ENCODE data around the gene PTPRF.
"Not testable (repeated sequence)": the region's sequence is repeated elsewhere in the genome, so short reads cannot be mapped to it uniquely, and the experiment has no call there.

PTPRF gene

DNA sequence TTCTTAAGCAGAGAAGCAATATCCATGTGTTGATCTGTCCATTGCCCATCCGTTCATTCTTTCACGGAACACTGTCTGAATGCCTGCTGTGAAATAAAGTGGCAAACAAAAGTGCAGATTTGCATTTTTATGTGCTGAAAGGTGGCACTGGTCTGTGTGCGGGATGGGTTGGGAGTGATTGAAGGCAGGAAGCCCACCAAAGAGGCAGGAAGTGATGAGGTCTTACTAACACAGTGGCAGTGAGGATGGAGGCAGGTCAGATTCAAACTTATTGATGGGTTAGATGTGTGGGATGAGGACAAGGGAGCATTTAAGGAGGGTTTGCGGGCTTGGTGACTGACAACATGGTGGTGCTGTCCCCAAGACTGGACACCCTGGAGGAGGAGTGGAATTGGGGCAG lies 8.3 kb downstream of the PTPRF start:
- DNase-seq = no peak

DNA sequence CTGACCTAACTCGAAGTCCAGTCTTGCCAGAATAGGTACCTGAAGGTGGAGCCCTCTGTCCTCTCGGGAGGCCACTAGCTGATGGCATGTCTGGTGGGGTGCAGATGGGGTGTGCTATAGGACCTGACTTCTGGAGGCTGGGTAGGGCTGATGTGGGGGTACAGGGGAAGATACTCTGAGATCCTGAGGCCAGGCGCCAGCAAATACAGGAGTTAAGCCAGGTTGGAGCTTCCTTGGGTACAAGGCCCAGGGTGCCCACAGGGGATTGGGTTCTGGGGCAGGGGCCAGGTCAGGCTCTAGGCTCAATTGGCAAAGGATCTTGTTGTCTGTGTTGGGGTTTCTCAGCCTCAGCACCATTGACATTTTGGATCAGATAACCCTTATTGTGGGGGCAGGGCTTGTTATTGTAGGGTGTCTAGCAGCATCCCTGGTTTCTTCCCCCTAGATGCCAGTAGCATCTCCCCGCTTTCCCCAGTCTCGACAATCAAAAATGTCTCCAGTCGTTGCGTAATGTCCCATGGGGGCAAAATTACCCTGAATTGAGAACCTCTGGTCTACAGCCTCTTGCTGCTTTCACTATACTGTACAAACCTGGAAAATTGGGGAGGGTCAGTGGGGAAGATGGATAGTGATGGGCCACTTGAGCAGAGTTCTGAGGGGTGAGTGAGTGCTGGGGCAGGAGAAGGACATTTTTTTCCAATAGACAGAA lies 9.2 kb downstream of the PTPRF start:
- DNase-seq = no peak

DNA sequence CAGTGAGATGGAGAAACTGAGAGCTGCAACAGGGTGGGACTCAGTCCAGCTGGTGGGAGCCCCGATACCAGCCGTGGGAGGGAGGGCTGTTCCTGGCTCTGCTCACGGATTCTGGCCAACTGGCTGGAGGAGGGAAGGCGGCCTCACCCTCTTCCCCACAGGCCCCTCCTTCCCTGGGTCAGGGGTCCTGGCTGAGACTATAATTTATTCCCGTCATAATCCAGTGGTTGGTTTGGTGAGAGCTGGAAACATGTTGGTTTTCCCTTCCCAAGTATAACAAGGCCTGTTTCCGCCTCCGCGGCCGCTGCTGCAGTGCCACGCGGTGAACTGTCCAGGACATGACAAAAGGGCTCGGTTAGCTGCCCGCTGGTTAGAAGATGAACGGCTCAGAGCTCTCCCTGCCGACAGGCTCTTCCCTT lies 10.0 kb downstream of the PTPRF start:
- no peak for DNase-seq

DNA sequence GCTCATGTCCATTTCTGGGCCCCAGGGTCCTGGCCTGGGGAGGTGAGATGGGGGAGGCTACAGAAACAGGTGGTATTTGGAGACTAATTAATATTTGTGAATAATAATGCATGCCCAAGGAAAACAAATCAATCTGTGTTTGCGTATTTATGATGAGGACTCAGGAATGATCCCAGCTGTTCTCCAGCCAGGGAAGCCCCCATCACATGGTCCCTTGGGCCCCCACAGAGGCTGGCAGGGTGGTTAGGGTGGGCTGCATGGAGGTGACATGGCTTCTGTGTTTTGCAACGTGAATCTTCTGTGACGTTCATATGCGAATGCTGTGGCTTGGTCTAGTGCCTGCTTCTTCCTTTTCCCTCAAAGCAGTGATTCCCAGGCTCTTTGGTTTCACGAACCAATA lies 10.5 kb downstream of the PTPRF start:
- DNase-seq = no peak

DNA sequence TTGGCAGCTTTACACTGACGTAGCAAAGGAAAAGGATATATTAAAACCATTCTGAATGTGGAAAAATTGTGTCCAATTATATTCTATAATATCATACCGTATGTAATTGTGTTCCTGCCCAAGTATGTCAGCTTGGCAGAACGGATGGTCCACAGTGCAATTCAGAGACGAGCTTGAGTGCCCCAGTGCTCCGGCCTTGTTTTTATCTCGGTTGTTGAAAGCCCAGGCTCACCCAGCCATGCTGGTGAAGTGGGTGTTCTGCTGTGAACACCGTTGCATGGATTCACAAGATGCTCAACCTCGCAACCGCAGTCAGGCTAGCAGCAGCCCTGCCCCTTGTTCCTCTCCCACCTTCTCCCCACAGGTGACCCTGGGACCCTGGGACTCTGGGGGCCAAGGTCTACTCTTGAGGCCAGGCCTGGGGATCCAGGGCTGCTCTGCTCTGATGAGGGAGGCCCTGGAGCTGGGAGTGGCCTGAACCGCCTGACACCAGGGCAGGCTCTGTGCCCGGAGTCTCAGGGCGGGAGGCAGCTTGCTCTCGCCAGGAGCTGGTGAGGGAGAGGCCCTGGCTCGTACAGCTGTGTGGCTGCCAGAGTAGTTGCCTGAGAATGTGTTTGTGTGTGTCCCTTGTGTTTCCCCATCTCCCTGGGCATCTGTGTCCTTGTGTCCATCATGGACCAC lies 11.2 kb downstream of the PTPRF start:
- DNase-seq = no peak

DNA sequence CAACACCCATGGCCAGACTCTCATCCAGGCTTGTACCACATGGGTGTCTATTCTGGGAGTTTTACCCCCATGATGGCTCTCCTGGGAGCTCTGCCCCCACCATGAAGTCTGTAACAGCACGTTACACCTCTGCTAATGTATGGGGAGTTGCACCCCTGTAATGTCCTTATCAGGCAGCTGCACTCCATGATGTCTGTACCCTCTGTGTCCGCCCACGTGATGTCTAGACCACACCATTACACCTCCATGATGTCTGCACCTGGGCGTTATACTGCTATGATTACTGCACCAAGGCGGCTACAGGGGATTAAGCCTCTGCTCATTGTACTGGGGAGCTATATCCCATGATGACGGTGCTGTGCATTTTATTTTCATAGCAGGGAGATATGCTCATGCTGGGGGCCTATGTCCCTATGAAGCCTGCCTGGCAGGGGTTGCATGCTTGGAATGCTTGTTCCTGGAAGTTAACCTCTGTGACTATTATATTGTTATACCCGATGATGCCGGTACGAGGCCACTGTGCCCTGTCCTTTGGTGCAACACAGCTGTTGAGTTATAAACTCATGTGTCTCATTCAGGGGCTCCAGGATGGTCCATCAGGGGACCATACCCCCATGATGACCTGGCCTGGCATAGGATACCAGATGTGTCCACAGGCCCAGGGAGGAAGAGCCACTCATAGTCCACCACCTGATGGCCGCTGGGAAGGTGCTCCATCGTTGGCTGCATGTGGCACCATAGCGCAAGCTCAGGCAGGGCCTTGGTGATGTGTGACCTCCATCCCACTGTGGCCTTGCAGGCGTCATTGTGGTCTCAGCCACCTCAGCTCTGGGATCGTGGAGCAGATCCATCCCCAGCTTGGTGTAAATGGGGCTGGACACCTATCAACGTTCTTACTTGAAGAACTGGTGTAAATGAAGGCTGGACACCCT lies 12.1 kb downstream of the PTPRF start:
- no peak for DNase-seq

DNA sequence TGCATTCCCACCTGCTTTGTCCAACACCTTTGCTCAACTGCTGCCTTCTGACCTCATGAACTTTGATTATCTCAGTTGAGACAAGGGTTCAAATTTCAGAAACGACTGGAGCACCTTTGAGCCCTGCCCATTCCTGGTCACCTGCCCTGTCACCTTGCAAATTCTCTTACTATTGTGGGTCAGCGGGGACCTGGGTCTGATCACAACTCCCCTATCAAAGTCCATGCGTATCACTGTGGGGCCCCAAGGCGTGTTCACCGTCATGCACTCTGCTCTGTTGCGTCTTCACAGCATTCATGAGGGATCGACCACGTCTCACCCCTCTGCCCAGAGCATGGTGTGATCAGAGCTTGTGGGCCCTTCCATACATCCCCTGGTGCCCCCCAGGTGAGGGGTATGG lies 12.9 kb downstream of the PTPRF start:
- no peak for DNase-seq

DNA sequence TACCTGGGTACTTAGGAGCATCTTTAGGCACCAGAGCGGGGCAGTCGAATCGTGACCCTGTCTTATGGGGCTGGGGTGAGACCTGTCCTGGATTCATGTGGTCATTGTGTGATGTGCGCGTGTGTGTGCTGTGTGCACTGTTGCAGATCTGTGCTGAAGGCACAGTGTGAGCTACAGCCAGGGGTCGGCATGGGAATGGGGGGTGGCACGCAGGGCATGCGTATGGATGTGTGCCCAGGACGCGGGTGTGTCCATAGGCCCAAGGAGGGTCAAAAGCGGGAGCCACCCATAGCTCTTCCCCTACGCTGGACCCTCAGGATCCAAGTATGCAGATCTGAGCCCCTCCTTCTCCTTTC lies 14.6 kb downstream of the PTPRF start:
- DNase-seq = no peak

DNA sequence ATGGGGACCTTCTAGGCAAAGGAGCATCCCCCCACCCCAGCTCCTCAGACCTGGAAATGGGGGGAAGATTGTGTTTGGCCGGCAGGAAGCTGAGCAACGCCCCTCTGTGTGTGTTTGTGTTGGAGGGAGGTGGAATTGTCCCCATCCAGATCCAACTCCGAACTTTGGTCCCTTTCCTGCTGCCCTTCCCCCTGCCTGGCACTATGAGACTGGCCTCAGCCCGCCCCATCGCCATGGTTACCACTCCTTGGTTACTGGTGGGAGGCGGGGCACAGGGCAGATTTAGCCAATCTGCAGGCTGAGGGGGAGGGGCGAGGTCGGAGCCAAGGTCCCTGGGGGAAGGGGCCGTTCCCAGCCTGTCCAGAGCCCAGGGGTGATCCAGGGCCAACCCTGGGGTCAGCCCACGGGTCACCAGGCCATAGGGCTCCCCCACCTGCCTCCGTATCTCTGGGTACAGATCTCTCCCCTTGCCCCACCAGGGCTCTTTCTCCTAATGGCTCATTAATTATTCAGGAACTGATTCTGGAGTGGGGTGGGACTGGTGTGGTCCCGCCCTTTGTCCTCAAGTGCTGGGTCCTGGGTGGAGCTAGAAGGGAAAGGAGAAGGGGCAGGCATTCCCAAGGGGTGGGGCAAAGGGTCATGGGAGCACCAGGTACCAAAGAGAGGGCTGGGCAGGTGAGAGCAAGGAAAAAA lies 15.2 kb downstream of the PTPRF start:
- peak; percentile 80 for DNase-seq

DNA sequence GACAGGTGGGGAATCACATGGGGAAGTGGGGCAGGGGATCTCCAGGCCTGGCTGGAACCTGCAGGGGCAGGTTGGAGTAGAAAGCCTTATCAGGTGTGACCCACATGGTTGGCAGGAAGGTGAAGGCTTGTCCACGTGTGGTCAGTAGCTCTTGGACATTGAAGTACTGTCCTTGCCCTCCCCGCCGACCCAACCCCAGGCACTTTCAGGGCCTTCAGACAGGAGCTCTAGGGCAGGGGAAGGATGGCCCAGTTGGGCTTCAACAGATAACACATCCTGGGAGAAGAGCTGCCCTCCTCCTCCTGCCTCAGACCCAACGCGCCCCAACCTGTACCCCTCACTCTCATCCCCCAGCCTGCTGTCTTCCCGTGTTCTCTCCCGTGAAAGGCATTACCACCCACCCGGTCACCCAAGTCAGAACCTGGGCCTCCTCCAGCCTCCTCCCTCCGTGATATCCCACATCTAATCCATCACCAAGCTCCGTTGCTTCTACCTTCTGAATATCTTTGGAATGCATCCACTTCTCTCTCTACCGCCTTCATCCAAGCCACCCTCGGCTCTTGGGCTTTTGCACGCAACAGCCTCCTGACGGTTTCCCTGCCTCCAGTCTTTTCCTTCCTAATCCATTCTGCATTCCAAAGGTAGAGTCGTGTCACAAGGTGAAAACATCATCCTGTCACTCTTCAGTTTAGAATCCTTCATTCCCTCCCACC lies 15.9 kb downstream of the PTPRF start:
- DNase-seq = no peak

DNA sequence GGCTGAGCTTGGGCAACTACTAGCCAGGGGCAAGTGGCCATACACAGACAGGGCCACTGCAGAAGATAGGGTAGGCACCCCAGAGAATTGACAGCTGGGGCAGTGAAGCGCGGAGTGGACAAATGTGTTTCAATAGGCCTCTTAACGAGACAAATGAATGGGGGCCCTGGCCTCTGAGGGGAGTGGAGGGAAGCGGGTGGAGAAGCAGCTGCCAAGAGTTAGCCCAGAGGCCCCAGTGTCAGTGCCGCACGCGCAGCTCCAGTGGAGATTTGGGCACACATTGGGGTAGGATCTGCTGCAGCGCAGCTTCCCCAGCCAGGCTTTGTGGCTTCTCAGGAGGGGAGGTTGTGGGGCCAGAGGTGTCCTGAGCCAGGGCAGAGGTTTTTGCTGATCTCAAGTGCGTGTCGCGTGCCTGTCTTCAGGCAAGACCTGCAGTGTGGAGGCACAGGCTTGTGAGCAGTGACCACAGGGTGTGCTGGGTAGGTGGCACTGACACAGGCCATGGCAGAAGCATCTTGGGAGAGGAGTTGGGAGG lies 16.9 kb downstream of the PTPRF start:
- DNase-seq = no peak

DNA sequence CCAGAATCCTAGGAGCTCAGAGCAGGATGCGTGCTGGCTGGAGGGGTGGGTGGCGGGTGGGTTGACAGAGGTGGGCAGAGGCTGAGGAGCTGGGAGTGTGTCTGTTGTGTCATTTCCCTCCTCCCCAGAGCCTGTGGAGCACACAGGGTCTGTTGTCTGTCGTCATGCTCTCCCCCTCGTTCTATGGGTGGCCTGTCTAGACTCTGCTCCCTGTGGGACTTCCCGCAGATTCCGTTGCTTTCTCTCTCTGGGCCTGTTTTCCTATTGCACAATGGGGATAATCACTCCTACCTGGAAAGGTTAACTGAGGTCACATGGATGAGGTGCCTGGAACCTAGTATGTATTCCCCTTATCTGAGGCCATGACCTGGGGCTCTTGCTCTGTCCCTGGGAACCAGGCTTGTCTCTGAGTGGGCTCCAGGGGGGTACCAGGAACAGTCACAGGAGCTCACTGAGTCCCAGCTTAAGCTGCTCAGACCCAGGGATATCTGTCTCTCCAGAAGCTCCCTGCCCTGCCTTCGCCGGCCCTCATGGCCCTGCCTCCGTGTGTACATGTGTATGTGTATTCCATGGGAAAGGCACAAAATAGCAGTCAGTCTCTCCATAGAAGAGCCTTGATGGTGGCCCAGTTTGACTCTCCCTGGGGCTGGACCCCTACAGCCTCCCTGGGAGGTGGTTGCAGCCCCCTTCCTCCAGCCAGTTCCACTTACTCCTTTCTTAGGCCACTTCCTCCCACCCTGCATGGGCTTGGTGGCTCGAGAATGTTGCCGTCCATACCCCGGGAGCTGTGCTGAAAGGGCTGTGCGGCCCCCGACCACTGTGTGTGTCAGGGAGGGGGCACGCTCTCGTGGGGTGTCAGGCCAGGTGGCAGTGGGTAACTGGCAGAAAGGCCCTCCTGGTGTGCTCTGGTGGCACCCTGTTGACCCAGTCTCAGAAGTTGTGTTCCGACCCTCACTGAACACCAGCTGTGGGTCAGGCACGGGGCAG lies 17.9 kb downstream of the PTPRF start:
- no peak for DNase-seq

DNA sequence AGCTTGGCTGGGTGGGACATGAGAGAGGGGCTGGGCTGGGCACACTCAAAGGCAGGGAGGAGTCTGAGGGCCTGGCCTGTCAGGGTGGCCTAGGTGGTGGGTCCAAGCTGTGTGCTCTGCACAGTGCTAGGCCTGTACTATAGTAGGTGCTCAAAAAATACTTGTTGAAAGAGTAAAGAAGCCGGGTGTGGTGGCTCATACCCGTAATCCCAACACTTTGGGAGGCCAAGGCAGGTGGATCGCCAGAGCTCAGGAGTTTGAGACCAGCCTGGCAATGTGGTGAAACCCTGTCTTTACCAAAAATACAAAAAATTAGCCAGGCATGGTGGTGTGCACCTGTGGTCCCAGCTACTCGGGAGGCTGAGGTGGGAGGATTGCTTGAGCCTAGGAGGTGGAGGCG lies 18.7 kb downstream of the PTPRF start:
- not testable (repeated sequence) for DNase-seq

DNA sequence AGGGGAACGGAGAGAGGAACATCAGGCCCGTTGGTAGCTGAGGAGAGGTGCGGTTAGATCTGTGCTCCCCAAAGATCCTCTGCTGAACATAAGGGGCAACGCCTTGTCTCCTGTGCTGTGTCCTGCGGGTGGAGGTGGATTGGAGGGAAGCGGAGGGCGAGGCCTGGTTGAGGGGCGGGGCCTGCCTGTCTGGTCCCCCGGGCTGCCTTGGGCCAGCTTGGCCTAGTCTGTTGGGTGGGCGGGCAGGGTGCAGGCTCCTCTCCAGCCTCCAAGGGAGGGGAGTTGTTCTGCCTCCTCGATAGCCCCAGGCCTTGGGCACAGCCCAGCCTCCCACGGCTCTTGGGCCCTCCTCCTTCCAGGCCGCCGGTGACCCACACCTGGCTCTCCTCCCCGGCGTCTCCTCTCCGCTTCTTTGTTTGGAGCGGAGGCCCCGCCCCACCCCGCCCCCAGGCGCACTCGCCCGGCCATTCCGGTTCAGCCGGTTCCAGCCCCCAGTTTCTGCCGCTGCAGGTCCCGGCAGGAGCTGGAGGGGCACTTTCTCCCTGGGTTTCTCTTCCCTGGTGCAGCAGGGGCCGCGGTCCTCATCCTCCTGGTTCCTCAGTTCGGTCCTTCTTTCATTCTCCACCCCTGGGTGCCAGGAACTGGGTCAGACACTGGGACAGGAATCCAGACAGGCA lies 19.4 kb downstream of the PTPRF start:
- peak; percentile 86 for DNase-seq

DNA sequence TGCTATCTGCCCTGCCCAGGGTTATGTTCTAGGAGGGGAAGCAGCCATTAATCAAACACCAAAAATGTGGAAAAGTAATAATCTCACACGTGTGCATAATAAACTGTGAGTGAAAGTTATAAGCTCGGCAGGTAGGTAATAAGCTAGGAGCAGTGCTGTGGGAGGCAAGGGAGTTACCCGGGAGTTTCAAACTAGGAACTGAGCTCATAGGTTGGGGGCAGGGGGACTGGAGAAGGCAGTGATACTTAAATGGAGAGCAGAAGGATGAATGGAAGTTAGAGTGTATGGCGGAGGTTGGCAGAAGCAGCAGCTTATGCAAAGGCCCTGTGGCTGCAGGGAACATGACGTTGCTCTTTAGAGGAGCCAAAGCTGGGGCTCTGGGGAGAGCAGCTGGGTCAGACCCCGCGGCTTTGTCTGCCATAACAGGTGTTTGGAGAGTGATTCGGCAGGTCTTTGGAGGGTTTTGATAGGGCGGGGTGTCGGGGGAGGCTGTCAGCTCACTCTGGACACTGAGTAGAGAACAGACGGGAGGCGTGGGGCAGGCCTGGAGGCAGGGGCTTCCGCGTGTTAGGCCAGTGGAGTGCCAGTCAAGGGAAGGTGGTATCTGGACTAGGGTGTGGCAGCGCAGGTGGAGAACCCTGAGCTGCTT lies 20.0 kb downstream of the PTPRF start:
- no peak for DNase-seq

DNA sequence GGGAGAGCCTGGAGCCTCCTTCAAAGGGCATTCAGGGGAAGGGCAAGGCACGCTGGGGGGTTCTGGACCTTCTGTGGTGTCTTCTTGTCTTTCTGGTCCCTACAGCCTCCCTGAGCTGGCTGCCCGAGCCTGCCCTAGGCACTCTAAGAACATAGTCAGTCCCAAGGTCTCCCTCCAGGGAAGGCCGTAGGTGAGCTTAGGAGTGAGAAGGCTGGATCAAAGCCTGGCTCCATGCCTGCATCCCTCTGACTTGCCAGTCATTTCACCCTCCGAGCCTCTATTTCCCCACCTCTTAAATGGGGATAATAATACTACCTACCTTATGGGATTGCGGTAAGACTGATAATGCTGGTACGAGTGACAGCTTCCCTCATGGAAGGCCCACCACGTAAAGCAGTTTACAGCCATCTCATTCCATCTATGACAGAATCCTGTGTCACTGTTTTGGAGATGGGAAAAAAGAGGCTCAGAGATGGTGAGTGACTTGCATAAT lies 20.8 kb downstream of the PTPRF start:
- DNase-seq = no peak

DNA sequence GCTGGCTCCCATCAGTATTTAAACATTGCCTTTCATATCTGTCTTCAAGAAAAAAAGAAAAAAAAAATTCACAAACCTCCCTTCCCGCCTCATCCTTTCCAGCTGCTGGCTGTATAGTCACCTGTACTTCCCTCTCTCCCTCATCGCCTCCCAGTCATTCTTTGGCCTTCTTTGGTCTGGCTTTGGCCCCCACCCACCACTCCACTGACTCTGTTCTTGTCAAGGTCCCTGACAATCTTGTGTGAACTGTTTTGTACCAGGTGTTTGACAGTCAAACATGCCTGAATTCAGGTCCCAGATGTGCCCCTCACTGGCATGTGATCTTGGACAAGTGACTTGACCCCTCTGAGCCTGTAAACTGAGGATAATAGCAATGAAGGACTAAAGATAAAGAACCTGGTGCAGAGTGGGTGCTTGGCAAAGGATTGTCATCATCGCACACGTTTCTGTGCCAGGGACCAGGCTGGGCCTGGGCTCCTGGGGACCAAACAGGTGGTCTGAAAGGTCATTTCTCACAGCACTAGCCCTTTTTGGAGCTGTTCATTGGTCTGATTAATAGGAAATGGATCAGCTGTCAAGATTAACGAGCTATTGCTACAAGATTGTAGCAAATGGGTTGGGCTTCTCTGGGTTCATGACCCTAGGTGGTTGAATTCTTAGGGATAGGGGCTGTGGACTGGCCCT lies 21.5 kb downstream of the PTPRF start:
- DNase-seq = no peak

DNA sequence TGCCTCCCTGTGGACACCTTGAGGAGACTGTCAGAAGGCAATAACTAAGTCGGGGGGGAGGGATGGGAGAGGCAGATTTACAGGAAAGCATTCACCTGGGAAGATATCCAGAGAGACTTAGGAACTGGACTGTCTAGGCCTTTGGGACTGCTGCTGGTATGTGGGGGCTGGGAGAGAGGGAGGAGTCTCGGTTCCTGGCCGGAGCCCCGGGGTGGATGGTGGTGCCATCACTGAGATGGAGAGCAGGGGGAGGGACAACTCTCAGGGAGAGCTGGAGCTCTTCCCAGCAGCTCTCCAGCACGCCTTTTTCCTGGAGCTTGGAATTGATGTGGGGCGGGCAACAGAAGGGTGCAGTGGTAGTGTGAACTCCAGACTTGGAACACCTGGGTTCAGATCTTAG lies 22.1 kb downstream of the PTPRF start:
- DNase-seq = no peak

DNA sequence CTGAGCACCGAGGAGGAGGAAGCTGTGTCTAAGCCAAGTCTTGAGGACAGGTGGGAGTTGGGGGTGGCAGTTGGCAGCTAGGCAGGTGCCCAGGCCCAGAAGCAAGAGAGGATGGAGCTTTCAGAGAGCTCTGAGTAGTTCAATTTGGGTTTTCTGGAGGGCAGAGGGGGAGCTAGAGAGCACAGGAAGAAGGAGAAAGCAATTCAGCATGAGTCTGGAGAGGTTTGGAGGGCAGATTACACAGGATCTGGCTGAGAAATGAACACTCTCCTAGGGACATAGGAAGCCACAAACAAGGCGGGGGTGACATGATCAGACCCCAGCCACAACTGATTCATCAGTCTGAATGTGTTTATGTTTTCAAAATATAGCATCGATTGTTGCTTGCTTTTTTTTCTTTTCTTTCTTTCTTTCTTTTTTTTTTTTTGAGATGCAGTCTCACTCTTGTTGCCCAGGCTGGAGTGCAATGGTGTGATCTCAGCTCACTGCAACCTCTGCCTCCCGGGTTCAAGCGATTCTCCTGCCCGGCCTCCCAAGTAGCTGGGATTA lies 23.8 kb downstream of the PTPRF start:
- DNase-seq = peak; percentile 78
